Chondrocyte (in vitro differentiated cells): ENCODE results near the gene PPP1R37. TPM values are rescaled to one million over a fixed set of nuclear protein-coding genes. Genes with fewer than 3 reads are reported as not detected.

Source experiments
- DNase-seq: peaks from one replicate; pipeline ENCODE4 v3.0.0; 2021; ENCODE audit warnings: mixed read lengths, low spot score
- H3K27ac Mint-ChIP-seq: one replicate; pipeline ENCODE4 v1.8.0; 2021; ENCODE audit warnings: mild to moderate bottlenecking, moderate library complexity, mixed read lengths; ENCODE audit not compliant: unreplicated experiment
- H3K27me3 Mint-ChIP-seq: 2 replicates; pipeline ENCODE4 v1.8.0; 2021; ENCODE audit warnings: low read depth, mixed read lengths
- H3K36me3 Mint-ChIP-seq: 2 replicates; pipeline ENCODE4 v1.8.0; 2021; ENCODE audit warnings: low read depth, mixed read lengths
- H3K4me1 Mint-ChIP-seq: 2 replicates; pipeline ENCODE4 v1.8.0; 2021; ENCODE audit warnings: low read depth, mild to moderate bottlenecking, mixed read lengths
- H3K4me3 Mint-ChIP-seq: one replicate; pipeline ENCODE4 v1.8.0; 2021; ENCODE audit warnings: mild to moderate bottlenecking, moderate library complexity, mixed read lengths; ENCODE audit not compliant: unreplicated experiment
- H3K9me3 Mint-ChIP-seq: 2 replicates; pipeline ENCODE4 v1.8.0; 2021; ENCODE audit warnings: low read depth, mixed read lengths
- total RNA-seq: library from RNA; stranded (reverse); gene quantifications from 3 replicates; pipeline ENCODE4 v1.2.1, GENCODE V29; 2021
- TF ChIP-seq, protein P1 (sequence below): fragments of 200-600 bp; sonication (generic); IDR thresholded peaks from 2 replicates; pipeline ENCODE4 v1.5.0; 2021; ENCODE audit warnings: antibody characterized with exemption, mild to moderate bottlenecking, moderate library complexity

PPP1R37 gene
- total RNA-seq, 1 donor from 2014 or later: 30.2 TPM

DNA sequence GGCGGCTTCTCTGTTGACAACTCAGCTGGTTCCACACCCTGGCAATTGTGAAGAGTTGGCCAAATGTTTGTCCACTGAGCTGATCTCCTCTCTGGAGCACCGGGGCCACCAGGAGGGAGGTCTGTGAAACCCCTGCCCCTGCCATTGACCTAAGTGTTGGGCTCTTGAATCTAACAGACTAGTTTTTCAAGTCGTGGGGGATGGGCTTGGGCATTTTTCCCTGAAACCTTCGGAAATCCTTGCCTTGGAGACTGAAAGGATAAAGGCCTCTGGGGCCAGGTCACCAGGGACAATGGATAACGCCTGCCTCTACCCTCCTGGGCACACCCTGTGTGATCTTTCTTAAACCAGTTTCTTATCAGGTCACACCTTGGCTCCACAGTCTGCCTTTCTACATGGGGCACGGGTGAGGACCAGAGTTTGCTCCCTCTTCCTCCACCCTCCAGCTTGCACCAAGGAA, 13.0 kb upstream of the PPP1R37 start:
- TF ChIP-seq, protein P1, sequence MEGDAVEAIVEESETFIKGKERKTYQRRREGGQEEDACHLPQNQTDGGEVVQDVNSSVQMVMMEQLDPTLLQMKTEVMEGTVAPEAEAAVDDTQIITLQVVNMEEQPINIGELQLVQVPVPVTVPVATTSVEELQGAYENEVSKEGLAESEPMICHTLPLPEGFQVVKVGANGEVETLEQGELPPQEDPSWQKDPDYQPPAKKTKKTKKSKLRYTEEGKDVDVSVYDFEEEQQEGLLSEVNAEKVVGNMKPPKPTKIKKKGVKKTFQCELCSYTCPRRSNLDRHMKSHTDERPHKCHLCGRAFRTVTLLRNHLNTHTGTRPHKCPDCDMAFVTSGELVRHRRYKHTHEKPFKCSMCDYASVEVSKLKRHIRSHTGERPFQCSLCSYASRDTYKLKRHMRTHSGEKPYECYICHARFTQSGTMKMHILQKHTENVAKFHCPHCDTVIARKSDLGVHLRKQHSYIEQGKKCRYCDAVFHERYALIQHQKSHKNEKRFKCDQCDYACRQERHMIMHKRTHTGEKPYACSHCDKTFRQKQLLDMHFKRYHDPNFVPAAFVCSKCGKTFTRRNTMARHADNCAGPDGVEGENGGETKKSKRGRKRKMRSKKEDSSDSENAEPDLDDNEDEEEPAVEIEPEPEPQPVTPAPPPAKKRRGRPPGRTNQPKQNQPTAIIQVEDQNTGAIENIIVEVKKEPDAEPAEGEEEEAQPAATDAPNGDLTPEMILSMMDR: no peak
- H3K27ac Mint-ChIP-seq: peak overlapping the region; percentile 92
- H3K9me3 Mint-ChIP-seq: no peaks in the 10 kb centered on the region
- no peaks in the 10 kb centered on the region for H3K27me3 Mint-ChIP-seq
- H3K36me3 Mint-ChIP-seq: peaks cover 6% of the 10 kb centered on the region
- H3K4me1 Mint-ChIP-seq: peaks cover 30% of the 10 kb centered on the region
- no peak for DNase-seq
- H3K4me3 Mint-ChIP-seq: peak overlapping the region; percentile 100

DNA sequence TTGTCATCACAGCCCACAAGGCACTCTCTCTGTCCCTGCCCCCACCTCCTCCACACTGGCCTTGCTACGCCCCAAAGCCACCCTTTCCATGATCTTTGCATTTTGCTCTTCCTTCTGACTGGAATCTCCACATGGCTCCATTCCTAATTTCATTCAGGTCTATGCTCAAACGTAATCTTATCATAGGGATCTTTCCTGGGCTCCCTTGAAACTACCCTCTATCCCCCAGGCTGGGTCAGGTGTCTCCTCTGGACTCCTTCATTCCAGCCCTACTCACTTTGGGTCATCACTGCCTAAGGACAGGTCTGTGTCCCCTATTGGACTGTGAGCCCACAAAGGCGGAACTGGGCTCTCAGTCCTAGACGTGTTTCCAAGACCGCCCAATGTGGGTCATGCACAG, 10.8 kb upstream of the PPP1R37 start:
- peaks cover 9% of the 10 kb centered on the region for H3K36me3 Mint-ChIP-seq
- no peak overlapping the region for H3K4me3 Mint-ChIP-seq
- H3K27me3 Mint-ChIP-seq: no peaks in the 10 kb centered on the region
- no peak overlapping the region for H3K27ac Mint-ChIP-seq
- no peak for DNase-seq
- TF ChIP-seq, protein P1: no peak
- H3K9me3 Mint-ChIP-seq: no peaks in the 10 kb centered on the region
- H3K4me1 Mint-ChIP-seq: peaks cover 22% of the 10 kb centered on the region

DNA sequence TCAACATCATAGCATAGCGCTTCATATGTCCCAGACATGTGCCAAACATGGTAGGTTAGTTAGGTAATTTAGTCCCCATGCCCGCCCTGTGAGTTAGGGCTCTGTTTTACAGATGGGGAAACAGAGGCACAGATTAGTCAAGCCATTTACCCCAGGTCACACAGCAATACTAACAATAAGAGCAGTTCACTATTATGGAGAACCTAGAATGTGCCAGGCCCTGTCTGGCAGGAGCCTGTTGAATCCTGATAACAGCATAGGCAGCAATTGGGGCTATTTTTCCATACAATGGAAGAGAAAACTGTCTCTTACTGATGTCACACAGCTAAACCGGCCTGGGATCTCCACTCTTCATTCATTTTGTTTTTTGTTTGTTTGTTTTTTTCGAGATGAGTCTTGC, 6.5 kb upstream of the PPP1R37 start:
- Mint-ChIP-seq H3K4me3 (no peak overlapping the region), H3K27me3 (no peaks in the 10 kb centered on the region), H3K9me3 (no peaks in the 10 kb centered on the region), H3K27ac (no peak overlapping the region), H3K4me1 (peaks cover 15% of the 10 kb centered on the region), H3K36me3 (peaks cover 10% of the 10 kb centered on the region)
- no peak for DNase-seq
- TF ChIP-seq, protein P1: no peak

DNA sequence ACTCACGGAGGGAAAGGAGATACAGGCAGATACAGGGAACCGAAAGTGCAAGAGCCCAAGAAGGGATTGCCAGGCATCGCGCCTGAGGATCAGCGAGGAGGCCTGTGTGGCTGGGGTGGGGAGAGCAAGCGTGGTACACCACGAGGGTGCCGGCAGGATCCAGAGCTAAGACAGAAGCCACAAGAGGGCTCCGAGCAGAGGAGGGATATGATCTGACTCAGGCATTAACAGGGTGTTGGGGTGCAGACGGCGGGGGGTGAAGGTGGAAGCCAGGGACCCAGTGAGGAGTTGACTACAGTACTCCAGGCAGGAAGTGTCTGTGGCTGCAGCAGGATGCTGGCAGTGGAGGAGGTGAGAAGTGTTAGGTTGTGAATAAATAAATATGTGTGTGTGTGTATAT, 5.4 kb upstream of the PPP1R37 start:
- no peak for DNase-seq
- peaks cover 5% of the 10 kb centered on the region for H3K36me3 Mint-ChIP-seq
- no peaks in the 10 kb centered on the region for H3K27me3 Mint-ChIP-seq
- TF ChIP-seq, protein P1: no peak
- H3K4me1 Mint-ChIP-seq: peaks cover 16% of the 10 kb centered on the region
- H3K4me3 Mint-ChIP-seq: no peak overlapping the region
- no peak overlapping the region for H3K27ac Mint-ChIP-seq
- H3K9me3 Mint-ChIP-seq: no peaks in the 10 kb centered on the region

DNA sequence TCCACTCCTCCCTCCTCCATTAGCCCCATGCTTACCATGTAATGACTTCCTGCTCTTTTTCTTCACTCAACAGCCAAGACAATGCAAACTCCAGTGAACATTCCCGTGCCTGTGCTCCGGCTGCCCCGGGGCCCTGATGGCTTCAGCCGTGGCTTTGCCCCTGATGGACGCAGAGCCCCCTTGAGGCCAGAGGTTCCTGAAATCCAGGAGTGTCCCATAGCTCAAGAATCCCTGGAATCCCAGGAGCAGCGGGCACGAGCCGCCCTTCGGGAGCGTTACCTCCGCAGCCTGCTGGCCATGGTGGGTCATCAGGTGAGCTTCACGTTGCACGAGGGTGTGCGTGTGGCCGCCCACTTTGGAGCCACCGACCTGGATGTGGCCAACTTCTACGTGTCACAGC, 2.9 kb upstream of the PPP1R37 start:
- Mint-ChIP-seq H3K4me1 (peaks cover 37% of the 10 kb centered on the region), H3K4me3 (no peak overlapping the region), H3K9me3 (no peaks in the 10 kb centered on the region), H3K27ac (no peak overlapping the region), H3K36me3 (peaks cover 5% of the 10 kb centered on the region), H3K27me3 (no peaks in the 10 kb centered on the region)
- TF ChIP-seq, protein P1: no peak
- DNase-seq: no peak
